Keratinocyte (primary cell): ENCODE results near the gene CRYBA2. TPM values are rescaled to one million over a fixed set of nuclear protein-coding genes. Genes with fewer than 3 reads are reported as not detected.
A peak's percentile ranks its signal among the peaks of the same experiment; 100 is the strongest.

Experiments used
- DNase-seq: peaks from one replicate; pipeline ENCODE4 v3.0.0-alpha.2; 2011; ENCODE audit warnings: low read depth, missing footprints, low spot score
- FAIRE-seq: peaks from 2 replicates; lab custom pipeline; 2011; peaks lifted over from hg19 to GRCh38; lab: Jason Lieb, UNC
- H2AFZ ChIP-seq: 2 replicates; pipeline ENCODE4 v1.6.0; 2012; ENCODE audit warnings: low read length, control low read depth, inconsistent platforms; ENCODE audit not compliant: control insufficient read depth
- H3K27ac ChIP-seq: 2 replicates; pipeline ENCODE4 v1.5.1; 2011; ENCODE audit warnings: low read length; ENCODE audit not compliant: control insufficient read depth, insufficient read depth
- H3K27me3 ChIP-seq: 3 replicates; pipeline ENCODE4 v1.6.0; 2011; ENCODE audit warnings: low read length; ENCODE audit not compliant: control insufficient read depth, insufficient read depth; ENCODE audit errors: extremely low read depth
- H3K36me3 ChIP-seq, 2 experiments: 2 replicates in 1 of 2; 3 replicates in 1 of 2; pipeline ENCODE4 v1.5.1; 2011; ENCODE audit warnings: low read length in 2 of 2, mild to moderate bottlenecking in 1 of 2; ENCODE audit not compliant: control insufficient read depth in 2 of 2, insufficient read depth in 2 of 2; ENCODE audit errors: extremely low read depth in 1 of 2
- H3K4me1 ChIP-seq: 3 replicates; pipeline ENCODE4 v1.5.1; 2011; ENCODE audit warnings: low read length; ENCODE audit not compliant: control insufficient read depth, insufficient read depth; ENCODE audit errors: extremely low read depth
- H3K4me2 ChIP-seq: 3 replicates; pipeline ENCODE4 v1.6.0; 2011; ENCODE audit warnings: low read depth, low read length; ENCODE audit not compliant: control insufficient read depth, insufficient read depth; ENCODE audit errors: extremely low read depth
- H3K4me3 ChIP-seq, 3 experiments: fragments of 200-600 bp in 1 of 3; sonication (generic) in 1 of 3; 2 replicates in 2 of 3; 3 replicates in 1 of 3; pipeline ENCODE4 v1.5.1; 2011 to 2016; ENCODE audit warnings: low read length in 3 of 3, mild to moderate bottlenecking in 3 of 3, control low read depth in 2 of 3, inconsistent platforms in 1 of 3, low read depth in 1 of 3, mixed read lengths in 1 of 3, mixed run types in 1 of 3, moderate library complexity in 1 of 3; ENCODE audit not compliant: control insufficient read depth in 2 of 3, insufficient read depth in 2 of 3; ENCODE audit errors: extremely low read depth in 1 of 3
- H3K79me2 ChIP-seq: 2 replicates; pipeline ENCODE4 v1.6.0; 2012; ENCODE audit warnings: low read length; ENCODE audit not compliant: control insufficient read depth, insufficient read depth
- H3K9ac ChIP-seq: 3 replicates; pipeline ENCODE4 v1.6.0; 2011; ENCODE audit warnings: low read length; ENCODE audit not compliant: control insufficient read depth, insufficient read depth; ENCODE audit errors: extremely low read depth
- H3K9me1 ChIP-seq: 3 replicates; pipeline ENCODE4 v1.6.0; 2011; ENCODE audit warnings: low read length; ENCODE audit not compliant: control insufficient read depth, insufficient read depth; ENCODE audit errors: extremely low read depth
- H3K9me3 ChIP-seq: 2 replicates; pipeline ENCODE4 v1.5.1; 2012; ENCODE audit warnings: low read depth, low read length; ENCODE audit not compliant: control insufficient read depth
- H4K20me1 ChIP-seq: 3 replicates; pipeline ENCODE4 v1.6.0; 2011; ENCODE audit warnings: low read length; ENCODE audit not compliant: control insufficient read depth, insufficient read depth; ENCODE audit errors: extremely low read depth
- EZH2 ChIP-seq: IDR thresholded peaks from one replicate; pipeline ENCODE4 v1.6.1; 2012; ENCODE audit warnings: inconsistent platforms, mild to moderate bottlenecking, low read length, moderate library complexity
- dilution Hi-C: fragments of 300-500 bp; cut with MboI; formaldehyde crosslinking; loops from one replicate; pipeline ENCODE4 v1.7.0; 2020; ENCODE audit warnings: low sequenced_read_pairs; ENCODE audit not compliant: extremely low pct_ligation_motif_present
- polyA plus RNA-seq, 5 experiments: library from polyadenylated mRNA; depleted of rRNA in 3 of 5; stranded (reverse) in 3 of 5; stranded (forward) in 1 of 5; unstranded in 1 of 5; fragments of >200 nt; gene quantifications; 1 replicate in 1 of 5; 2 replicates in 3 of 5; 3 replicates in 1 of 5; pipeline versions ENCODE4 v1.2.1 to v1.2.3, GENCODE V29; 2011 to 2012; ENCODE audit warnings: missing spikeins in 2 of 5, low read depth in 1 of 5, low replicate concordance in 1 of 5
- TF ChIP-seq, protein P1 (sequence below), 3 experiments: IDR thresholded peaks in 1 of 3; conservative IDR thresholded peaks in 1 of 3; optimal IDR thresholded peaks in 1 of 3; 2 replicates in 2 of 3; 3 replicates in 1 of 3; pipeline versions ENCODE3 to v1.5.1; 2011; ENCODE audit warnings: low read length in 3 of 3, mild to moderate bottlenecking in 3 of 3, moderate library complexity in 2 of 3, control low read depth in 1 of 3, inconsistent platforms in 1 of 3; ENCODE audit not compliant: insufficient read depth in 2 of 3; ENCODE audit errors: extremely low read depth in 1 of 3

Gene CRYBA2
- polyA plus RNA-seq, 1 donor (not counting 4 experiments of a cell fraction or from before 2014, with no cell fraction given) = not detected

DNA sequence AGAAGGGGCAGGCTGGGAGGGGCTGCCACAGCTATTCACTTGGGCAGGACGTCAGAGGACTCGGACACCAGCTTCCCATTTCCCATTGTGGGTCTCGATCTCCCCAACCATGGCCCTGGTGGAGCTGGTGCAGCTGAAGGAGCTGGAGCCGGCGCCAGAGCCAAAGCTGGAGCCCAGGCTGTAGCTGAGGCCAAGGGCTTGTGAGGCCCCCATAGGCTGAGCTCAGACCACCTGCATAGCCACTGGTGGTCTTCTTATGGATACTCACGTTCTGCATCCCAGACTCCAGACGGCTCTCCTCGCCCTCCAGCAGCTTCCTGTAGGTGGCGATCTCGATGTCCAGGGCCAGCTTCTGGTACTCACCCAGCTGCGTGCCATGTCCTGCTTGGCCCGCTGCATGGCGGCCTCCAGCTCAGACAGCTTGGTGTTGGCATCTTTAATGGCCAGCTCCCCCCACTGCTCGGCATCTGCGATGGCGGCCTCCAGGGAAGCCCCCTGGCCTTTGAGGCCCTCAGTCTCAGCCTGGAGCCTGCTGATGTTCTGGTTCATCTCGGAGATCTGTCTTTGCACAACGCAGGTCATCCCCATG is 39.8 kb downstream of the CRYBA2 start:
- no peak overlapping the region for H3K27ac ChIP-seq
- DNase-seq (no peak), FAIRE-seq (no peak)
- H3K27me3 ChIP-seq = peaks cover 20% of the 10 kb centered on the region
- H3K4me3 ChIP-seq = no peak overlapping the region
- no peaks in the 10 kb centered on the region for H3K4me1 ChIP-seq
- H3K9ac ChIP-seq = no peak overlapping the region
- H3K4me2 ChIP-seq = no peak overlapping the region
- H3K36me3 ChIP-seq = no peaks in the 10 kb centered on the region
- no peaks in the 10 kb centered on the region for H3K9me1 ChIP-seq
- H4K20me1 ChIP-seq = no peaks in the 10 kb centered on the region
- TF ChIP-seq, protein P1, sequence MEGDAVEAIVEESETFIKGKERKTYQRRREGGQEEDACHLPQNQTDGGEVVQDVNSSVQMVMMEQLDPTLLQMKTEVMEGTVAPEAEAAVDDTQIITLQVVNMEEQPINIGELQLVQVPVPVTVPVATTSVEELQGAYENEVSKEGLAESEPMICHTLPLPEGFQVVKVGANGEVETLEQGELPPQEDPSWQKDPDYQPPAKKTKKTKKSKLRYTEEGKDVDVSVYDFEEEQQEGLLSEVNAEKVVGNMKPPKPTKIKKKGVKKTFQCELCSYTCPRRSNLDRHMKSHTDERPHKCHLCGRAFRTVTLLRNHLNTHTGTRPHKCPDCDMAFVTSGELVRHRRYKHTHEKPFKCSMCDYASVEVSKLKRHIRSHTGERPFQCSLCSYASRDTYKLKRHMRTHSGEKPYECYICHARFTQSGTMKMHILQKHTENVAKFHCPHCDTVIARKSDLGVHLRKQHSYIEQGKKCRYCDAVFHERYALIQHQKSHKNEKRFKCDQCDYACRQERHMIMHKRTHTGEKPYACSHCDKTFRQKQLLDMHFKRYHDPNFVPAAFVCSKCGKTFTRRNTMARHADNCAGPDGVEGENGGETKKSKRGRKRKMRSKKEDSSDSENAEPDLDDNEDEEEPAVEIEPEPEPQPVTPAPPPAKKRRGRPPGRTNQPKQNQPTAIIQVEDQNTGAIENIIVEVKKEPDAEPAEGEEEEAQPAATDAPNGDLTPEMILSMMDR (optimal IDR thresholded peaks at IDR 0.05 in 1 of 3, IDR thresholded peaks at IDR 0.05 in 1 of 3, conservative IDR thresholded peaks at IDR 0.05 in 1 of 3; ENCODE audit: extremely low read depth in 1 of 3, insufficient read depth in 2 of 3, low read length in 3 of 3) = peak in 2 of 3 experiments; percentile 20 to 37
- TF ChIP-seq EZH2 = no peak
- H2AFZ ChIP-seq = no peak overlapping the region
- H3K79me2 ChIP-seq = no peaks in the 10 kb centered on the region
- no peaks in the 10 kb centered on the region for H3K9me3 ChIP-seq
- dilution Hi-C loops = no loop called here

DNA sequence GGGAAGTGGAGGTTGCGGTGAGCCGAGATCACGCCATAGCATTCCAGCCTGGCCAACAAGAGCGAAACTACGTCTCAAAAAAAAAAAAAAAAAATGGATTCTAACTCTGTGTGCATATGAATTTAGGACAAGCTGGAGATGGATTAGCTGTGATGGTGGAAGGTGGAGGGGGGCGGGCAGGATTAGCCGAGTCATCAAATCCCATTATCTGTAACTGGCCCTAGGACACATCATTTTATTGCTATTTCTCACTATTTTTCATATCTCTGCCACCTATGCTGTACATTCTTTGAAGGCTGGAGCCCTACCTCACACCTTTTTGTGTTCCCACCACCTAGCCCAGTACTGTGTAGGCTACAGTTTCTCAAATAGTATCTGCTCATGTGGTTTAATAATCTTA is 41.1 kb downstream of the CRYBA2 start:
- no peaks in the 10 kb centered on the region for H3K36me3 ChIP-seq
- dilution Hi-C loops = no loop called here
- no peaks in the 10 kb centered on the region for H3K9me1 ChIP-seq
- H2AFZ ChIP-seq = no peak overlapping the region
- no peak overlapping the region for H3K27ac ChIP-seq
- H3K9ac ChIP-seq = no peak overlapping the region
- H3K27me3 ChIP-seq = peaks cover 9% of the 10 kb centered on the region
- no peaks in the 10 kb centered on the region for H3K9me3 ChIP-seq
- no peaks in the 10 kb centered on the region for H3K79me2 ChIP-seq
- no peak overlapping the region for H3K4me2 ChIP-seq
- no peak for FAIRE-seq
- H4K20me1 ChIP-seq = no peaks in the 10 kb centered on the region
- no peak for DNase-seq
- TF ChIP-seq EZH2 = no peak
- TF ChIP-seq, protein P1 (optimal IDR thresholded peaks at IDR 0.05 in 1 of 3, IDR thresholded peaks at IDR 0.05 in 1 of 3, conservative IDR thresholded peaks at IDR 0.05 in 1 of 3; ENCODE audit: extremely low read depth in 1 of 3, insufficient read depth in 2 of 3, low read length in 3 of 3) = no peak
- no peaks in the 10 kb centered on the region for H3K4me1 ChIP-seq
- H3K4me3 ChIP-seq = no peak overlapping the region
